ENCODE results near the gene RAB2B.

DNA sequence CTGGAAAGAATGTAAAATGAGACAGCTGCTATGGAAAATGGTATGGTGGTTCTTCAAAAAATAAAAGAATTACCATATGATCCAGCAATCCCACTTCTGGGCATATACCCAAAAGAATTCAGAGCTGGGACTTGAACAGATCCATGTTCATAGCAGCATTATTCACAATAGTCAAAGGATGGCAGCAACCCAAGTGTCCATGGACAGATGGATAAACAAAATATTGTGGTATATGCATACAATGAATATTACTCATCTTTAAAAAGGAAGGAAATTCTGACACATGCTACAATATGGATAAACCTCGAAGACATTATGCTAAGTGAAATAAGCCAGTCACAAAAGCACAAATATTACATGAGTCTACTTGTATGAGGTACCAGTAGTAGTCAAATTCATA is 9.1 kb downstream of the RAB2B start:
- TF ChIP-seq, protein P1, sequence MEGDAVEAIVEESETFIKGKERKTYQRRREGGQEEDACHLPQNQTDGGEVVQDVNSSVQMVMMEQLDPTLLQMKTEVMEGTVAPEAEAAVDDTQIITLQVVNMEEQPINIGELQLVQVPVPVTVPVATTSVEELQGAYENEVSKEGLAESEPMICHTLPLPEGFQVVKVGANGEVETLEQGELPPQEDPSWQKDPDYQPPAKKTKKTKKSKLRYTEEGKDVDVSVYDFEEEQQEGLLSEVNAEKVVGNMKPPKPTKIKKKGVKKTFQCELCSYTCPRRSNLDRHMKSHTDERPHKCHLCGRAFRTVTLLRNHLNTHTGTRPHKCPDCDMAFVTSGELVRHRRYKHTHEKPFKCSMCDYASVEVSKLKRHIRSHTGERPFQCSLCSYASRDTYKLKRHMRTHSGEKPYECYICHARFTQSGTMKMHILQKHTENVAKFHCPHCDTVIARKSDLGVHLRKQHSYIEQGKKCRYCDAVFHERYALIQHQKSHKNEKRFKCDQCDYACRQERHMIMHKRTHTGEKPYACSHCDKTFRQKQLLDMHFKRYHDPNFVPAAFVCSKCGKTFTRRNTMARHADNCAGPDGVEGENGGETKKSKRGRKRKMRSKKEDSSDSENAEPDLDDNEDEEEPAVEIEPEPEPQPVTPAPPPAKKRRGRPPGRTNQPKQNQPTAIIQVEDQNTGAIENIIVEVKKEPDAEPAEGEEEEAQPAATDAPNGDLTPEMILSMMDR (IDR thresholded peaks at IDR 0.05; ENCODE audit: low read depth, low read length): no peak
- no peak for TF ChIP-seq POLR2A (IDR thresholded peaks at IDR 0.05; ENCODE audit: extremely low read depth, insufficient read length)
- TF ChIP-seq, protein P2, sequence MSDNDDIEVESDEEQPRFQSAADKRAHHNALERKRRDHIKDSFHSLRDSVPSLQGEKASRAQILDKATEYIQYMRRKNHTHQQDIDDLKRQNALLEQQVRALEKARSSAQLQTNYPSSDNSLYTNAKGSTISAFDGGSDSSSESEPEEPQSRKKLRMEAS (IDR thresholded peaks at IDR 0.05; ENCODE audit: low read depth, low read length): no peak
